GM12801 (cell line): ENCODE data around the gene PALLD.

Experiments used
- TF ChIP-seq, protein P1 (sequence below): IDR thresholded peaks from one replicate; pipeline ENCODE4 v1.5.1; 2011; ENCODE audit warnings: control low read depth; ENCODE audit not compliant: insufficient read length; ENCODE audit errors: extremely low read depth

Gene PALLD

GRCh38 chr4:168647646-168648375, 151.0 kb downstream of the PALLD start:
- TF ChIP-seq, protein P1, sequence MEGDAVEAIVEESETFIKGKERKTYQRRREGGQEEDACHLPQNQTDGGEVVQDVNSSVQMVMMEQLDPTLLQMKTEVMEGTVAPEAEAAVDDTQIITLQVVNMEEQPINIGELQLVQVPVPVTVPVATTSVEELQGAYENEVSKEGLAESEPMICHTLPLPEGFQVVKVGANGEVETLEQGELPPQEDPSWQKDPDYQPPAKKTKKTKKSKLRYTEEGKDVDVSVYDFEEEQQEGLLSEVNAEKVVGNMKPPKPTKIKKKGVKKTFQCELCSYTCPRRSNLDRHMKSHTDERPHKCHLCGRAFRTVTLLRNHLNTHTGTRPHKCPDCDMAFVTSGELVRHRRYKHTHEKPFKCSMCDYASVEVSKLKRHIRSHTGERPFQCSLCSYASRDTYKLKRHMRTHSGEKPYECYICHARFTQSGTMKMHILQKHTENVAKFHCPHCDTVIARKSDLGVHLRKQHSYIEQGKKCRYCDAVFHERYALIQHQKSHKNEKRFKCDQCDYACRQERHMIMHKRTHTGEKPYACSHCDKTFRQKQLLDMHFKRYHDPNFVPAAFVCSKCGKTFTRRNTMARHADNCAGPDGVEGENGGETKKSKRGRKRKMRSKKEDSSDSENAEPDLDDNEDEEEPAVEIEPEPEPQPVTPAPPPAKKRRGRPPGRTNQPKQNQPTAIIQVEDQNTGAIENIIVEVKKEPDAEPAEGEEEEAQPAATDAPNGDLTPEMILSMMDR, result no peak

DNA sequence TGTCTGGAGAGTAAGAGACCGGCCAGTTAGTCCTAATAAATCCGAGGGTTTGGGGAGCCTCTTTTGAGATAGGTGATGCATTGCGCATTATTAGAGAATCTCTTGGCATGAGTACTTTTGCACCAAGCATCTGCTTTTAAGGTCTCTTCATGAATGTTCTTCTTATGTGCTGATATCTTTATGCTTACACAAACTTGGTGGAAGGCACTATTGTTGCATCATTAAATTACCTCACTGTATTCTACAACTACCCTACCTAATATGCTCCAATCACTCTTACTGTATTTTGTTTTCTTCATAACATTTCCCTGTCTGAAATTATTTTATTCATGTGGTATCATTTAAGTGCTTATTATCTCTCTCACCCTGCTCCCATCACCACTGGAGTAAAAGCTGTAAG, 151.6 kb downstream of the PALLD start:
- TF ChIP-seq, protein P1, result no peak

DNA sequence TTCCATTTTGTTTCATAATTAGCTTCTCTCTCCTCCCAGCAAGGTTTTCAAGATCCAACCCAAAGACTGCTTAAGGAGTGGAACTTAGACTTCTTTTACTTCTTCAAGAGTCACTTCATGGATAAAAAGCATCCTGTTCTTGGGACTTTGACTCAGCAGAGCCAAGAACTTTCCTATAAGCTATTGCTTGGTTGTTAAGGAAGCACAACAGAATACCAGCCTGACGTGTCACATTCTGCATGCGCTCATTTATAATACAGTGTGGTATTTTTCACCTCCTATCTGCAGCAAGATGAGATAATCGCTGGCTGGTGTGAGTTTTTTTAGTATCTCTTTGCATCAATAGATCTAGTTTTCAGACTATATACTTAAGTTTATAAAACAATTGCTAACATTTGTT, 152.1 kb downstream of the PALLD start:
- TF ChIP-seq, protein P1, result no peak

GRCh38 chr4:168651374-168651773, 154.5 kb downstream of the PALLD start:
- TF ChIP-seq, protein P1, result no peak

DNA sequence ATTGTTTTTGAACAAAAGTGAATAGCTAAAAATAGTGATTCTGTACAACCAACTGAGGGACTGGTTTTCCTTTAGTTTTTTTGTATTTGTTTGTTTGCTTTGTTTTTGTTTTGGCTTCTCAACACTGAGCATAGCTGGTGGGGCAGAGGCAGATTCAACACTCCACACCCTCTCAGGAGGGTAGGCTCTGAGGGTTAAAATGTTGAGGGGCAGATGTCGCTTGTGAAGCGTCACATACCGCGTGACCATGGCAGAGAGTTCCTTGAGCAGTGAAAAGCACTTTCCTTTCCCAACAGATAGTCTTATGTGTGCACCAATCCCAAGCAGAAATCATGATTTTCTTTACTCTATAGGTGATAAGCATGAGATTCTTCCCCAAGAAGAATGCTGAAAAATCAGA, 155.0 kb downstream of the PALLD start:
- TF ChIP-seq, protein P1, result no peak

DNA sequence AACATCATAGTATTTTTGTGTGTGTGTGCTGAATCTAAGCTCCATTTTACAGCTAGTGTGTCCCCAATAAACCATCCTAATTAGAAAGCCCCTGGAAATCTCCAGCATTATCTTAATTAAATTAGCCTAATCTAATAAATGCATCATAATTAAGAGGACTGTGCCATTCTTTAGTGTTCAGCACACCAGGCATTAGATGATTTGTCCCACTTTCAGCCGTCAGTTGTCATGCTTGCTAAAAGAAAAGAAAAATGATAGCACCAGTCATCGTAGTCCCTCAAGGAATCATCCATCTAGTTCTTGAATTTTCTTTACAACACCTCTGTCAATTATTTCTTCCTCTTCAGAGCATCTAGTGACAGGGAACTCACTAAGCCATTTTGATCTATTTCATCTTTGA, 155.9 kb downstream of the PALLD start:
- TF ChIP-seq, protein P1, result no peak

DNA sequence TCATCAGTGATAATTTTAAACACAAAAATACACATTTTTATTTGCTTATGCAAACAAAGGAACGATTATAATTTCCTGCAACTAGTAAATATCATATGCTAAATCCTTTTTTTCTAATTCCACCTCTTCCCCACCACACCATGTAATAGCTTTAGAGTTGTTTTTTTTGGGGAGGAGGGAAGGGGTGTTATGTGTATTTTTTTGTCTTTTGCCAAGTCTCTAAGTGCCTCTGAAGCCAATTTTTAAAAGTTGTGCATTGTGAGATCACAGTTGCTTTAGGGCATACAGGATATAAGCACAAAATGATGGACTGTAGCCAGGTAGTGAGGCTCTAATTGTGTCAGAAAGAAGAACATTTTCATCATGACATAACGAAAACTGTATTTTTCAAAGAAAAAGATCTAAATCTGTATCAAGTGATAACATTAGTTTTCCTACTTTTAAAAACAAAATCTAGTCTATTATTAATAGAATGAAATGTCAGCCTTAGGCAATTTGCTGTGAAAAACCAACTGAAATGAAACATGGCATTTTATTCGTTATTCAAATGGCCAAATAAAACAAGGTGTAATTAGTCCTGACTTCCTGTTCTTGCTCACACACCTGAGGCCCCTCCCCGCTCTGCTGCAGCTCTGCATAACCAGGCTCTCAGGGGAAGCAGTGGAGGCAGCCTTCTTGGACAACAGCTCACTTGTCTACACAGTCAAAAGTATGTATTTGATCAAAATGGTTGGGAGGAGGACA, 157.4 kb downstream of the PALLD start:
- TF ChIP-seq, protein P1, result no peak
